SU-DHL-6 (cell line): ENCODE measurements around the gene TMEM213.

ENCODE experiments used
- CTCF ChIP-seq: fragments of 200-600 bp; sonication (generic); IDR thresholded peaks from one replicate; pipeline ENCODE4 v1.5.1; 2017; ENCODE audit warnings: antibody characterized with exemption, mild to moderate bottlenecking, low read length, moderate library complexity; ENCODE audit not compliant: insufficient read depth, poor library complexity, severe bottlenecking
- EZH2phosphoT487 ChIP-seq: fragments of 200-600 bp; sonication (generic), shearing (Covaris generic); conservative IDR thresholded peaks from 2 replicates; pipeline ENCODE4 v1.6.1; 2018; ENCODE audit warnings: mild to moderate bottlenecking, antibody characterized with exemption, low read length, moderate library complexity, mixed read lengths

- no peak for TF ChIP-seq CTCF
- TF ChIP-seq EZH2phosphoT487 = no peak
These were observed 17.1 kb downstream of the TMEM213 start for GRCh38 chr7:138814816-138815332.
